ENCODE results near the gene NANOS3.

DNA sequence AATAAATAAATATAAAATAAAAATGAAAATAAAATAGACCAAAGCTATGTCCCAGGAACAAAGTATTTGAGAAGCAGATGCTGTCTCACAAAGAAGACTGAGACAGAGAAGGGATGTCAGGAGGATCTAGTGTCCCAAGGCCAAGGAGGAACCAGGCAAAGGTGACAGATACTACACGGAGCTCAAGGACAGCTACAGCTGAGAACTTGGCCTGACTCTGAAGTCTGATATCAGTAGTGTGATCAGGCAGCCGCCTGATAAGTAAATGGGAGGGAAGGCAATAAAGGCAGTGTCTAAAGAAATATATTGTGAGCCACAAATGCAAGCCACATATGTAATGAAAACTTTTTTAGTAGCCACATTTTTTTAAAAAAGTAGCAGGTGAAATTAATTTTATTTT, 20.4 kb upstream of the NANOS3 start:
- TF ChIP-seq, protein P1, sequence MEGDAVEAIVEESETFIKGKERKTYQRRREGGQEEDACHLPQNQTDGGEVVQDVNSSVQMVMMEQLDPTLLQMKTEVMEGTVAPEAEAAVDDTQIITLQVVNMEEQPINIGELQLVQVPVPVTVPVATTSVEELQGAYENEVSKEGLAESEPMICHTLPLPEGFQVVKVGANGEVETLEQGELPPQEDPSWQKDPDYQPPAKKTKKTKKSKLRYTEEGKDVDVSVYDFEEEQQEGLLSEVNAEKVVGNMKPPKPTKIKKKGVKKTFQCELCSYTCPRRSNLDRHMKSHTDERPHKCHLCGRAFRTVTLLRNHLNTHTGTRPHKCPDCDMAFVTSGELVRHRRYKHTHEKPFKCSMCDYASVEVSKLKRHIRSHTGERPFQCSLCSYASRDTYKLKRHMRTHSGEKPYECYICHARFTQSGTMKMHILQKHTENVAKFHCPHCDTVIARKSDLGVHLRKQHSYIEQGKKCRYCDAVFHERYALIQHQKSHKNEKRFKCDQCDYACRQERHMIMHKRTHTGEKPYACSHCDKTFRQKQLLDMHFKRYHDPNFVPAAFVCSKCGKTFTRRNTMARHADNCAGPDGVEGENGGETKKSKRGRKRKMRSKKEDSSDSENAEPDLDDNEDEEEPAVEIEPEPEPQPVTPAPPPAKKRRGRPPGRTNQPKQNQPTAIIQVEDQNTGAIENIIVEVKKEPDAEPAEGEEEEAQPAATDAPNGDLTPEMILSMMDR (IDR thresholded peaks at IDR 0.05 in 2 of 3, conservative IDR thresholded peaks at IDR 0.05 in 1 of 3; ENCODE audit: control insufficient read depth in 2 of 3, extremely low read depth in 1 of 3, insufficient read depth in 1 of 3, low read depth in 3 of 3, low read length in 3 of 3), result no peak
- no peak for TF ChIP-seq ZNF24 (IDR thresholded peaks at IDR 0.05)
- TF ChIP-seq, protein P2, sequence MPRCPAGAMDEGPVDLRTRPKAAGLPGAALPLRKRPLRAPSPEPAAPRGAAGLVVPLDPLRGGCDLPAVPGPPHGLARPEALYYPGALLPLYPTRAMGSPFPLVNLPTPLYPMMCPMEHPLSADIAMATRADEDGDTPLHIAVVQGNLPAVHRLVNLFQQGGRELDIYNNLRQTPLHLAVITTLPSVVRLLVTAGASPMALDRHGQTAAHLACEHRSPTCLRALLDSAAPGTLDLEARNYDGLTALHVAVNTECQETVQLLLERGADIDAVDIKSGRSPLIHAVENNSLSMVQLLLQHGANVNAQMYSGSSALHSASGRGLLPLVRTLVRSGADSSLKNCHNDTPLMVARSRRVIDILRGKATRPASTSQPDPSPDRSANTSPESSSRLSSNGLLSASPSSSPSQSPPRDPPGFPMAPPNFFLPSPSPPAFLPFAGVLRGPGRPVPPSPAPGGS (IDR thresholded peaks at IDR 0.05; ENCODE audit: borderline replicate concordance, insufficient read depth, low read depth, low read length, poor library complexity, severe bottlenecking), result no peak
- TF ChIP-seq SP1 (IDR thresholded peaks at IDR 0.05; ENCODE audit: low read depth, low read length), result no peak
